ENCODE data around the gene ATG9A. TPM values are rescaled to one million over a fixed set of nuclear protein-coding genes. Genes with fewer than 3 reads are reported as not detected.
A peak's percentile ranks its signal among the peaks of the same experiment; 100 is the strongest.

ATG9A gene
- total and polyA plus RNA-seq, 4 donors = 26.2 to 59.8 (median 50.9) TPM

GRCh38 chr2:219252900-219253752 is 23.7 kb upstream of the ATG9A start, which contains the start of gene TUBA4B:
Gene TUBA4B (plus strand): TSS chr2:219253243. CDS start chr2:219253408, 165 bp downstream.
- 1% methylated on average over 32 of the region's 49 CpGs for WGBS (ENCODE audit: insufficient coverage)
- Histone ChIP-seq H3K27ac (ENCODE audit: low read depth, low read length) (no peak within 1 kb of the TSS), H3K4me3 (ENCODE audit: low read depth, low read length) (peak within 1 kb of the TSS; percentile 36), H3K4me1 (ENCODE audit: control insufficient read depth, insufficient read depth, low read length) (peaks cover 45% of the 10 kb centered on the region), H3K9me3 (ENCODE audit: control insufficient read depth, insufficient read depth, low read length) (no peaks in the 10 kb centered on the region), H3K36me3 (ENCODE audit: control insufficient read depth, insufficient read depth, low read length) (peaks cover 18% of the 10 kb centered on the region), H3K27me3 (ENCODE audit: control insufficient read depth, insufficient read depth, low read length) (peaks cover 60% of the 10 kb centered on the region)
- no peak for DNase-seq (ENCODE audit: low read depth in 4 of 6, low spot score in 6 of 6)

- WGBS (ENCODE audit: insufficient coverage) = 2% methylated on average over 9 of the region's 9 CpGs
- peaks cover 24% of the 10 kb centered on the region for H3K36me3 ChIP-seq (ENCODE audit: control insufficient read depth, insufficient read depth, low read length)
- no peak for DNase-seq (ENCODE audit: low read depth in 4 of 6, low spot score in 6 of 6)
- H3K9me3 ChIP-seq (ENCODE audit: control insufficient read depth, insufficient read depth, low read length) = no peaks in the 10 kb centered on the region
- peaks cover 45% of the 10 kb centered on the region for H3K4me1 ChIP-seq (ENCODE audit: control insufficient read depth, insufficient read depth, low read length)
- H3K27me3 ChIP-seq (ENCODE audit: control insufficient read depth, insufficient read depth, low read length) = peaks cover 54% of the 10 kb centered on the region
- no peak overlapping the region for H3K27ac ChIP-seq (ENCODE audit: low read depth, low read length)
- peak overlapping the region; percentile 36 for H3K4me3 ChIP-seq (ENCODE audit: low read depth, low read length)
These were observed 23.1 kb upstream of the ATG9A start for GRCh38 chr2:219252570-219252899.

GRCh38 chr2:219252084-219252483 is 22.6 kb upstream of the ATG9A start:
- Histone ChIP-seq H3K27ac (ENCODE audit: low read depth, low read length) (no peak overlapping the region), H3K27me3 (ENCODE audit: control insufficient read depth, insufficient read depth, low read length) (peaks cover 52% of the 10 kb centered on the region), H3K9me3 (ENCODE audit: control insufficient read depth, insufficient read depth, low read length) (no peaks in the 10 kb centered on the region), H3K36me3 (ENCODE audit: control insufficient read depth, insufficient read depth, low read length) (peaks cover 28% of the 10 kb centered on the region), H3K4me1 (ENCODE audit: control insufficient read depth, insufficient read depth, low read length) (peaks cover 45% of the 10 kb centered on the region), H3K4me3 (ENCODE audit: low read depth, low read length) (no peak overlapping the region)
- DNase-seq (ENCODE audit: low read depth in 4 of 6, low spot score in 6 of 6) = no peak
- 88% methylated on average over 1 of the region's 5 CpGs for WGBS (ENCODE audit: insufficient coverage)

GRCh38 chr2:219251656-219252055 is 22.2 kb upstream of the ATG9A start:
- Histone ChIP-seq H3K27ac (ENCODE audit: low read depth, low read length) (no peak overlapping the region), H3K4me3 (ENCODE audit: low read depth, low read length) (no peak overlapping the region), H3K9me3 (ENCODE audit: control insufficient read depth, insufficient read depth, low read length) (no peaks in the 10 kb centered on the region), H3K4me1 (ENCODE audit: control insufficient read depth, insufficient read depth, low read length) (peaks cover 46% of the 10 kb centered on the region), H3K36me3 (ENCODE audit: control insufficient read depth, insufficient read depth, low read length) (peaks cover 32% of the 10 kb centered on the region), H3K27me3 (ENCODE audit: control insufficient read depth, insufficient read depth, low read length) (peaks cover 49% of the 10 kb centered on the region)
- DNase-seq (ENCODE audit: low read depth in 4 of 6, low spot score in 6 of 6) = no peak
- 77% methylated on average over 6 of the region's 6 CpGs for WGBS (ENCODE audit: insufficient coverage)

- Histone ChIP-seq H3K4me1 (ENCODE audit: control insufficient read depth, insufficient read depth, low read length) (peaks cover 56% of the 10 kb centered on the region), H3K27ac (ENCODE audit: low read depth, low read length) (peak overlapping the region; percentile 69), H3K27me3 (ENCODE audit: control insufficient read depth, insufficient read depth, low read length) (peaks cover 35% of the 10 kb centered on the region), H3K36me3 (ENCODE audit: control insufficient read depth, insufficient read depth, low read length) (peaks cover 36% of the 10 kb centered on the region), H3K4me3 (ENCODE audit: low read depth, low read length) (no peak overlapping the region), H3K9me3 (ENCODE audit: control insufficient read depth, insufficient read depth, low read length) (no peaks in the 10 kb centered on the region)
- WGBS (ENCODE audit: insufficient coverage) = 95% methylated on average over 19 of the region's 22 CpGs
- DNase-seq (ENCODE audit: low read depth in 4 of 6, low spot score in 6 of 6) = no peak
These were observed 20.8 kb upstream of the ATG9A start for GRCh38 chr2:219250049-219250781.

GRCh38 chr2:219249203-219249980 is 20.0 kb upstream of the ATG9A start:
- H3K4me3 ChIP-seq (ENCODE audit: low read depth, low read length) = no peak overlapping the region
- peaks cover 36% of the 10 kb centered on the region for H3K36me3 ChIP-seq (ENCODE audit: control insufficient read depth, insufficient read depth, low read length)
- WGBS (ENCODE audit: insufficient coverage) = 26% methylated on average over 5 of the region's 7 CpGs
- peak in 3 of 6 donors; percentile 50 to 79 (median 65) for DNase-seq (ENCODE audit: low read depth in 4 of 6, low spot score in 6 of 6)
- H3K4me1 ChIP-seq (ENCODE audit: control insufficient read depth, insufficient read depth, low read length) = peaks cover 53% of the 10 kb centered on the region
- H3K27ac ChIP-seq (ENCODE audit: low read depth, low read length) = peak overlapping the region; percentile 69
- H3K27me3 ChIP-seq (ENCODE audit: control insufficient read depth, insufficient read depth, low read length) = peaks cover 26% of the 10 kb centered on the region
- no peaks in the 10 kb centered on the region for H3K9me3 ChIP-seq (ENCODE audit: control insufficient read depth, insufficient read depth, low read length)

- Histone ChIP-seq H3K9me3 (ENCODE audit: control insufficient read depth, insufficient read depth, low read length) (no peaks in the 10 kb centered on the region), H3K4me3 (ENCODE audit: low read depth, low read length) (no peak overlapping the region), H3K36me3 (ENCODE audit: control insufficient read depth, insufficient read depth, low read length) (peaks cover 36% of the 10 kb centered on the region), H3K4me1 (ENCODE audit: control insufficient read depth, insufficient read depth, low read length) (peaks cover 48% of the 10 kb centered on the region), H3K27me3 (ENCODE audit: control insufficient read depth, insufficient read depth, low read length) (peaks cover 21% of the 10 kb centered on the region), H3K27ac (ENCODE audit: low read depth, low read length) (peak overlapping the region; percentile 69)
- WGBS (ENCODE audit: insufficient coverage) = 83% methylated on average over 1 of the region's 2 CpGs
- no peak for DNase-seq (ENCODE audit: low read depth in 4 of 6, low spot score in 6 of 6)
These were observed 19.4 kb upstream of the ATG9A start for GRCh38 chr2:219248845-219249202.

- peaks cover 12% of the 10 kb centered on the region for H3K27me3 ChIP-seq (ENCODE audit: control insufficient read depth, insufficient read depth, low read length)
- peaks cover 39% of the 10 kb centered on the region for H3K4me1 ChIP-seq (ENCODE audit: control insufficient read depth, insufficient read depth, low read length)
- H3K27ac ChIP-seq (ENCODE audit: low read depth, low read length) = no peak overlapping the region
- peaks cover 39% of the 10 kb centered on the region for H3K36me3 ChIP-seq (ENCODE audit: control insufficient read depth, insufficient read depth, low read length)
- H3K4me3 ChIP-seq (ENCODE audit: low read depth, low read length) = no peak overlapping the region
- H3K9me3 ChIP-seq (ENCODE audit: control insufficient read depth, insufficient read depth, low read length) = no peaks in the 10 kb centered on the region
- no peak for DNase-seq (ENCODE audit: low read depth in 4 of 6, low spot score in 6 of 6)
- 85% methylated on average over 11 of the region's 17 CpGs for WGBS (ENCODE audit: insufficient coverage)
These were observed 18.5 kb upstream of the ATG9A start for GRCh38 chr2:219247678-219248642.

All from spinal cord (tissue), 10 donors.